NT2/D1 (cell line): ENCODE data around the gene SRGAP1.

Source experiments
- DNase-seq: peaks from one replicate; pipeline ENCODE4 v3.0.0-alpha.2; 2011; ENCODE audit warnings: low read depth, low spot score
- H3K27me3 ChIP-seq: 2 replicates; pipeline ENCODE4 v1.6.0; 2011; ENCODE audit warnings: mild to moderate bottlenecking; ENCODE audit not compliant: insufficient read length, insufficient read depth
- H3K36me3 ChIP-seq: 2 replicates; pipeline ENCODE4 v1.6.1; 2011; ENCODE audit warnings: mild to moderate bottlenecking, low read length, mixed read lengths; ENCODE audit not compliant: insufficient read depth, insufficient read length
- H3K4me1 ChIP-seq: 2 replicates; pipeline ENCODE4 v1.5.1; 2011; ENCODE audit not compliant: insufficient read depth, insufficient read length
- H3K4me3 ChIP-seq: 2 replicates; pipeline ENCODE4 v1.5.1; 2011; ENCODE audit warnings: low read depth; ENCODE audit not compliant: insufficient read length
- H3K9ac ChIP-seq: 2 replicates; pipeline ENCODE4 v1.6.0; 2011; ENCODE audit warnings: low read depth; ENCODE audit not compliant: insufficient read length
- H3K9me3 ChIP-seq: 2 replicates; pipeline ENCODE4 v1.5.1; 2011; ENCODE audit warnings: mild to moderate bottlenecking, low read length; ENCODE audit not compliant: insufficient read depth
- SUZ12 ChIP-seq: IDR thresholded peaks from 2 replicates; pipeline ENCODE4 v1.6.1; 2011; ENCODE audit not compliant: insufficient read length, insufficient read depth; ENCODE audit errors: extremely low read depth
- YY1 ChIP-seq: IDR thresholded peaks from 2 replicates; pipeline ENCODE4 v1.6.1; 2011; ENCODE audit not compliant: insufficient read length, insufficient read depth
- ZNF274 ChIP-seq: IDR thresholded peaks from 2 replicates; pipeline ENCODE4 v1.6.1; 2011; ENCODE audit warnings: mild to moderate bottlenecking, low read depth, low read length

SRGAP1 gene

DNA sequence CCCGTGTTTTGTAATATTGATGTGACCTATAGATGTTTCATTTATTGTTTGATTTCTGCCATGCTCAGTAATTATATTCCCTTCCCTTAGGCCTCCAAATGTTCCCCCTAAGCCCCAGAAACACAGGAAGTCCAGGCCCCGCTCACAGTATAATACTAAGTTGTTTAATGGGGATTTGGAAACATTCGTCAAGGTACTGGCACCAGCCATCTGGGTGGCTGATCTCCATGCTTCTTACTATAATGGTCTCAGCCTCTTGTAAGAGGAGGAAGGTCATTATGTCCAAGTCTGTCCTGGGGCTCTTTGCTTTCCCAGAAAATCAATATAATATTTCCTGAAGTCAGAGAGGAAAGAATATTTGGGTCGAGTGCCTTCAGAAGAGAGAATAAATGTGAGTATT, 246.7 kb downstream of the SRGAP1 start:
- no peaks in the 10 kb centered on the region for H3K27me3 ChIP-seq
- no peak overlapping the region for H3K4me3 ChIP-seq
- no peak overlapping the region for H3K9ac ChIP-seq
- DNase-seq: no peak
- H3K36me3 ChIP-seq: peaks cover 2% of the 10 kb centered on the region
- no peak for TF ChIP-seq SUZ12
- H3K9me3 ChIP-seq: no peaks in the 10 kb centered on the region
- H3K4me1 ChIP-seq: no peaks in the 10 kb centered on the region

DNA sequence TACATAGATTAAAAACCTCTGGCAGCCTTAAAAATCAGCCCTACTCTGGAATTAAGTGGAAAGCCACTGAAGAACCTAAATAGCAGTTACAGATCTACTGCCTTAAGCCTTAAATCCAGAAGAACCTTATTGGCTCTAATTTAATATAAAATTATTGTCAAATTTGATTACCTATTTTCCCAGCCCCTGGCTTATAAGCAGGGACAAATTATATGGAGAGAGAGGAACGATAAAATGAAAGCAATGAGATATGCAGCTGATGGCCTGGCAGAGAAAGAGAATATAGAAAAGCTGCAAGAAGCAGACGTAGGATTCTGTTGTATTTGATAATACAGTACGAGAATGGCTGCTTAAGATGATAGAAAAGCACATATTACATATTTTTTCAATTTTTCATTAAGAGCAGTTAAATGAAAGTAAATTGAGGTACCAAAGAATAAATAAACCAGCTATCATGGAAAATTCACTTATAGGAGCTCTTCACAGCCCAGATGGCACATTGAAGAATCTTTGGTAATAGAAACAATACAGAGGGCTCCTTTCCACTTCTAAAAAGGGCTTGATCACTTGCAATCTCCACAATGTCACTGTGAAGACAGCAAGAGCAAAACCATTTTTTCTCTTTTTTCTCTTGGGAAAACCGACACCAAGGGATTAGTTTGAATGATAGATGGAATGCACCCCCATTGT, 248.2 kb downstream of the SRGAP1 start:
- TF ChIP-seq SUZ12: no peak
- no peak for TF ChIP-seq YY1
- no peak for TF ChIP-seq ZNF274
- no peak for DNase-seq
- Histone ChIP-seq H3K9me3 (no peaks in the 10 kb centered on the region), H3K36me3 (peaks cover 2% of the 10 kb centered on the region), H3K4me3 (no peak overlapping the region), H3K27me3 (no peaks in the 10 kb centered on the region), H3K4me1 (no peaks in the 10 kb centered on the region), H3K9ac (no peak overlapping the region)

DNA sequence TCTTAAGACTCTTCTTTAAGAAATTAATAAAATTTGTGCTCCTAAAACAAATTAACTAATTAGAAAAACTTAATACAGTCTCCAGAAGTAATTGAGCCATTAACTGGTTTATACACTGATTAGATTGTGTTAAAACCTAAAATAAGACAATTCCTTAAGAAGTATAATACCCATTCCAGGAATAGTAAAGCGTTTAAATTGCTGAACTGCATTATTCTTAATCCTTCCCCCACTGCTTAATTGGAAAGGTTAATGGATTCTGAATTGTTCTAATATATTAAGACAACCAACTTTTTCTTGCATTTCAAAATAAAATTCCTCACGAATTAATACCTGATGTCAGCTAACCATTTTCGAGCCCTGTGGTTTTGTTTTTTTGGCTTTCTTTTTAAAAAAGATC, 249.2 kb downstream of the SRGAP1 start:
- peaks cover 2% of the 10 kb centered on the region for H3K36me3 ChIP-seq
- H3K9me3 ChIP-seq: no peaks in the 10 kb centered on the region
- no peak overlapping the region for H3K9ac ChIP-seq
- no peak for DNase-seq
- H3K27me3 ChIP-seq: no peaks in the 10 kb centered on the region
- no peak for TF ChIP-seq SUZ12
- no peak for TF ChIP-seq ZNF274
- no peak for TF ChIP-seq YY1
- no peaks in the 10 kb centered on the region for H3K4me1 ChIP-seq
- no peak overlapping the region for H3K4me3 ChIP-seq

DNA sequence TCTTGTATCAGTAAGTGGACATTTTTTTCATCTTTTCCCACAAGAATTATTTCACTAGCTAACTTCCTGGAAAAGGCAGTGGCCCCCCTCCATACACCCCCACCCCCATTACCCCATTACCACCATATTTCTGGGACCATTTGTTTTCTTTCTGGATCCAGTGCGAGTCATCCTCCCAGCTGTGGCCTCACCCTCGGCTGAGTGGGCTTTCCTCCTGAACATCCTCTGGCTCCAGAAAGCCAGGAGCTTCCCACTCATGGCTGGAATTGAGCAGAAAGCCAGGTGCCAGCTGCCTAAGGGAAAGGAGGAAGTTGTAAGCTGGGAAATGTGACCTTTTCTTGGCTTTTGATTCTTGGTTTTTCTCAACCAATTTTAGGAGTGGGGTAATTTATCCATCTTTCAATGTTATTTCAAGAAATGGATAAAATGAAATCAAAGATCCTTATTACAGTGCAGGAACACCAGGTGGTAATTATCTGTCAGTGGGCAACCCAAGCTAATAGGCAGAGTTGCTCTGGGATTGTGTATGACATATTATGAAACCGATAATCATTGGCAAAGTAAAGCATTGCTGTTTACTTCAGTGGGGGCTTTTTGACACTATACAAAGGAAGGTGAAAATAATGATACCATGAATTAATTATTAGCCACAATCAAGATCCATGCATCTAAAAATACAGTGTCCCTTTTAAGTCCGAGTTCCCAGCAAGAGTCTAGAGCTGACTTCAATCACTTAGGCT, 253.0 kb downstream of the SRGAP1 start:
- Histone ChIP-seq H3K4me1 (no peaks in the 10 kb centered on the region), H3K36me3 (peaks cover 2% of the 10 kb centered on the region), H3K9me3 (no peaks in the 10 kb centered on the region), H3K4me3 (no peak overlapping the region), H3K27me3 (no peaks in the 10 kb centered on the region), H3K9ac (no peak overlapping the region)
- TF ChIP-seq YY1: no peak
- no peak for TF ChIP-seq SUZ12
- no peak for TF ChIP-seq ZNF274
- DNase-seq: no peak

DNA sequence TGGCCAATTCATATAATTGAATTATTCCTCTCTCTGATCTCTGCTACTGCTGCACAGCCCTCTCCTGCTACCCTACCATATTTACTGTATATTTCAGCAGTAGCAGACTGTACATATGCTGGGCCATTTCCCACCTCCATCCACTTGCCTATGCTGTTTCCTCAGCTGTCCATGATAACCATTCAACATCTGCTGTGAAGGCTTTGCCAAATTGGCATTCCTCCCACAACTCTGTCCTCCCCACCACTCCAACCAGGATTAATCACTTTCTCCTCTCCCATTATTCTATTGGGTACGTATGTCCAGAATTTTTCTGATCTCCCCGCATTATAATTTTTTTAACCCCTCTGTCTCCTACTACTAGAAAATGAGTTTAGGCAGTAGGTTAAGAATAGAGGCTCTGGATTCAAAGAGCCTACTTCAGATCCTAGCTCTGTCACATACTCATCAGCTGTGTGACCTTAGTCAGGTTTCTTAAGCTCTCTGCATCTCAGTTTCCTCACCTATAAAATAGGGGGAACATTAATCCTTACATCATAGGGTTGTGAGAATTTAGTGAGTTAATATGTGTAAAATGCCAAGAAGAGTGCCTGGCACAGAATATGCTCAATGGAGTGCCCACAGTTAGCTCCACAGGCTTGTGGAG, 254.3 kb downstream of the SRGAP1 start:
- no peak overlapping the region for H3K9ac ChIP-seq
- peaks cover 2% of the 10 kb centered on the region for H3K36me3 ChIP-seq
- no peak overlapping the region for H3K4me3 ChIP-seq
- H3K9me3 ChIP-seq: no peaks in the 10 kb centered on the region
- no peaks in the 10 kb centered on the region for H3K27me3 ChIP-seq
- TF ChIP-seq SUZ12 (no peak), ZNF274 (no peak), YY1 (no peak)
- H3K4me1 ChIP-seq: no peaks in the 10 kb centered on the region
- DNase-seq: no peak

DNA sequence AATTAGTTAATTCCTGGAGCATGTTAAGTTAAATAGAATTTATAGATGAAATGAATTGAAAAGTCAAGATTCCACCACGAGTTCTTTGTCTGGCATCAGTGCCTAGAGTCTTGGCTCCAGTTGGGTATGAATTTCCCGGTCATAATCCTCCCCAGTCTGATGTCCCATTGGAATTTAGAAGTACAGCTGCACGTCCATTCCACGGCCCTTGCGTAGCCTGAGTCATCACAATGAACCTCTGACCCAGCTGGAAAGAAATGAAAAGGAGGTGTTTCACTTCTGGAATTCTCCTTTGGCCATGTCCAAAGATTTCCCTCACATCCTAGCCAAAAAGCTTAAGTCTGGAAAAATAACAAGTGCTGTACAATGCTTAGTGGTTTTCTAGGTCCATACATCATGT, 254.9 kb downstream of the SRGAP1 start:
- Histone ChIP-seq H3K27me3 (no peaks in the 10 kb centered on the region), H3K9me3 (no peaks in the 10 kb centered on the region), H3K9ac (no peak overlapping the region), H3K4me1 (no peaks in the 10 kb centered on the region), H3K36me3 (peaks cover 2% of the 10 kb centered on the region), H3K4me3 (no peak overlapping the region)
- TF ChIP-seq YY1: no peak
- no peak for DNase-seq

DNA sequence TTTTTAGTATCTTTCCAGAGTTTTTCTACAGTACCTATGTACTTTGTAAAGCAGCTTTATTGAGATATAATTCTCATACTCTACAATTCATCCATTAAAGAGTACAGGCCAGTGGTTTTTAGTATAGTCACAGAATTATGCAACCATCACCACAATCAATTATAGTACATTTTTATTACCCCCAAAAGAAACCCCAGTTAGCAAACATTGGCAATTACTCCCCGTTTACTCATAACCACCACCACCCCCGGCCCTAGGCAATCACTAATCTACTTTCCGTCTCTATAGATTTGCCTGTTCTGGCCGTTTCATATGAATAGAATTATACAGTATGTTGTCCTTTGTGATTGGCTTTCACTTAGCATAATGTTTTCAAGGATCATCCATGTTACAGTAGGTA, 257.8 kb downstream of the SRGAP1 start:
- DNase-seq: no peak
- no peaks in the 10 kb centered on the region for H3K27me3 ChIP-seq
- no peaks in the 10 kb centered on the region for H3K36me3 ChIP-seq
- H3K4me1 ChIP-seq: no peaks in the 10 kb centered on the region
- H3K9me3 ChIP-seq: no peaks in the 10 kb centered on the region
- H3K9ac ChIP-seq: no peak overlapping the region
- no peak overlapping the region for H3K4me3 ChIP-seq
- TF ChIP-seq ZNF274 (no peak), YY1 (no peak), SUZ12 (no peak)
